ENCODE data around the gene MRPS23. TPM values are rescaled to one million over a fixed set of nuclear protein-coding genes. Genes with fewer than 3 reads are reported as not detected.

The MRPS23 gene
- 58.9 and 70.3 TPM in 2 replicates for total RNA-seq (2014; rRNA removed; shearing (Covaris generic))
- polyA plus RNA-seq (2014; cell fraction: nucleus; rRNA removed): 43.9 and 45.9 TPM in 2 replicates

- DNase-seq (ENCODE audit: extremely low read depth, low read depth): peak; percentile 98
Measured at GRCh38 chr17:57849874-57850754, at the start of gene MRPS23. MRPS23 (minus strand) TSS chr17:57850044; CDS start chr17:57850010, 34 bp downstream.

GRCh38 chr17:57899391-57899790, 49.5 kb upstream of the MRPS23 start:
- no peak for DNase-seq (ENCODE audit: extremely low read depth, low read depth)

- no peak for DNase-seq (ENCODE audit: extremely low read depth, low read depth)
Measured at GRCh38 chr17:57898487-57899311, 48.9 kb upstream of the MRPS23 start.

- DNase-seq (ENCODE audit: extremely low read depth, low read depth): no peak
Measured at GRCh38 chr17:57895382-57896060, 45.7 kb upstream of the MRPS23 start.

- DNase-seq (ENCODE audit: extremely low read depth, low read depth): no peak
Measured at GRCh38 chr17:57894848-57895247, 45.0 kb upstream of the MRPS23 start.

- peak; percentile 50 for DNase-seq (ENCODE audit: extremely low read depth, low read depth)
Measured at GRCh38 chr17:57892820-57893595, 43.2 kb upstream of the MRPS23 start.

- peak; percentile 76 for DNase-seq (ENCODE audit: extremely low read depth, low read depth)
Measured at GRCh38 chr17:57892146-57892819, 42.4 kb upstream of the MRPS23 start.

- no peak for DNase-seq (ENCODE audit: extremely low read depth, low read depth)
Measured at GRCh38 chr17:57890857-57891232, 41.0 kb upstream of the MRPS23 start.

- DNase-seq (ENCODE audit: extremely low read depth, low read depth): no peak
Measured at GRCh38 chr17:57889892-57890856, 40.3 kb upstream of the MRPS23 start.

- DNase-seq (ENCODE audit: extremely low read depth, low read depth): no peak
Measured at GRCh38 chr17:57889252-57889651, 39.4 kb upstream of the MRPS23 start.

- no peak for DNase-seq (ENCODE audit: extremely low read depth, low read depth)
Measured at GRCh38 chr17:57888311-57889216, 38.7 kb upstream of the MRPS23 start.

- no peak for DNase-seq (ENCODE audit: extremely low read depth, low read depth)
Measured at GRCh38 chr17:57887161-57887560, 37.3 kb upstream of the MRPS23 start.

GRCh38 chr17:57886020-57886419, 36.2 kb upstream of the MRPS23 start:
- DNase-seq (ENCODE audit: extremely low read depth, low read depth): no peak

- no peak for DNase-seq (ENCODE audit: extremely low read depth, low read depth)
Measured at GRCh38 chr17:57885148-57885915, 35.5 kb upstream of the MRPS23 start.

GRCh38 chr17:57881783-57882351, 32.0 kb upstream of the MRPS23 start:
- DNase-seq (ENCODE audit: extremely low read depth, low read depth): no peak

GRCh38 chr17:57881143-57881542, 31.3 kb upstream of the MRPS23 start:
- no peak for DNase-seq (ENCODE audit: extremely low read depth, low read depth)

Data from NCI-H460 (cell line).